Measurements from ENCODE around the gene LDB2. TPM values are rescaled to one million over a fixed set of nuclear protein-coding genes. Genes with fewer than 3 reads are reported as not detected.

The LDB2 gene
- total and polyA plus RNA-seq, 3 donors from 2014 or later = 14.6 to 17.8 (median 15.7) TPM

GRCh38 chr4:16764622-16765021, 133.8 kb downstream of the LDB2 start:
- Histone ChIP-seq H3K27me3 (no peaks in the 10 kb centered on the region), H3K36me3 (ENCODE audit: low read depth, missing control alignments) (no peaks in the 10 kb centered on the region), H3K4me3 (no peak overlapping the region), H3K27ac (no peak overlapping the region), H3K4me1 (no peaks in the 10 kb centered on the region), H3K9me3 (no peaks in the 10 kb centered on the region)
- no peak for DNase-seq
- 85 to 89% methylated on average over 6 of the region's 6 CpGs for WGBS, 2 donors
- intact Hi-C loops (cut with DNase I; ENCODE audit: low total_unique reads) = no loop called here
- TF ChIP-seq CTCF (IDR thresholded peaks at IDR 0.05) (no peak), POLR2A (IDR thresholded peaks at IDR 0.05) (no peak)

GRCh38 chr4:16760617-16761363, 137.7 kb downstream of the LDB2 start:
- no peak for DNase-seq
- Histone ChIP-seq H3K27me3 (no peaks in the 10 kb centered on the region), H3K36me3 (ENCODE audit: low read depth, missing control alignments) (no peaks in the 10 kb centered on the region), H3K27ac (no peak overlapping the region), H3K9me3 (no peaks in the 10 kb centered on the region), H3K4me1 (no peaks in the 10 kb centered on the region), H3K4me3 (no peak overlapping the region)
- intact Hi-C loops (cut with DNase I; ENCODE audit: low total_unique reads) = no loop called here
- TF ChIP-seq POLR2A (IDR thresholded peaks at IDR 0.05) (no peak), CTCF (IDR thresholded peaks at IDR 0.05) (no peak)
- WGBS, 2 donors = 73 to 78% methylated on average over 6 of the region's 6 CpGs

- TF ChIP-seq POLR2A (IDR thresholded peaks at IDR 0.05) = no peak
- Histone ChIP-seq H3K27me3 (no peaks in the 10 kb centered on the region), H3K4me1 (no peaks in the 10 kb centered on the region), H3K36me3 (ENCODE audit: low read depth, missing control alignments) (no peaks in the 10 kb centered on the region), H3K27ac (no peak overlapping the region), H3K9me3 (no peaks in the 10 kb centered on the region), H3K4me3 (no peak overlapping the region)
- DNase-seq = no peak
- whole genome bisulfite sequencing, 2 donors = 58 to 60% methylated on average over 5 of the region's 5 CpGs
- intact Hi-C loops (cut with DNase I; ENCODE audit: low total_unique reads) = no loop called here
Observed at GRCh38 chr4:16759931-16760582, 138.4 kb downstream of the LDB2 start.

- no peaks in the 10 kb centered on the region for H3K36me3 ChIP-seq (ENCODE audit: low read depth, missing control alignments)
- TF ChIP-seq POLR2A (IDR thresholded peaks at IDR 0.05) (no peak), CTCF (IDR thresholded peaks at IDR 0.05) (no peak)
- no peak overlapping the region for H3K4me3 ChIP-seq
- intact Hi-C loops (cut with DNase I; ENCODE audit: low total_unique reads) = no loop called here
- WGBS, 2 donors = 91 to 92% methylated on average over 8 of the region's 8 CpGs
- no peak overlapping the region for H3K27ac ChIP-seq
- no peak for DNase-seq
- no peaks in the 10 kb centered on the region for H3K4me1 ChIP-seq
- no peaks in the 10 kb centered on the region for H3K9me3 ChIP-seq
- H3K27me3 ChIP-seq = no peaks in the 10 kb centered on the region
Observed at GRCh38 chr4:16758816-16759215, 139.6 kb downstream of the LDB2 start.

- WGBS, 2 donors = 77 to 79% methylated on average over 2 of the region's 2 CpGs
- no peak overlapping the region for H3K4me3 ChIP-seq
- no peaks in the 10 kb centered on the region for H3K9me3 ChIP-seq
- no peak overlapping the region for H3K27ac ChIP-seq
- intact Hi-C loops (cut with DNase I; ENCODE audit: low total_unique reads) = no loop called here
- no peaks in the 10 kb centered on the region for H3K36me3 ChIP-seq (ENCODE audit: low read depth, missing control alignments)
- no peaks in the 10 kb centered on the region for H3K27me3 ChIP-seq
- no peak for DNase-seq
- no peaks in the 10 kb centered on the region for H3K4me1 ChIP-seq
- TF ChIP-seq POLR2A (IDR thresholded peaks at IDR 0.05) (no peak), CTCF (IDR thresholded peaks at IDR 0.05) (no peak)
Observed at GRCh38 chr4:16758255-16758654, 140.2 kb downstream of the LDB2 start.
